Esophagus muscularis mucosa (tissue), 4 donors: ENCODE data around the gene ARHGAP15.

Experiments used
- CTCF ChIP-seq, 3 experiments: fragments of 200-600 bp in 2 of 3; fragments of 450-650 bp in 1 of 3; sonication (generic) in 2 of 3; IDR thresholded peaks; one replicate each; pipeline ENCODE4 v1.5.1; 2017 to 2019; ENCODE audit warnings: antibody characterized with exemption in 3 of 3, mild to moderate bottlenecking in 2 of 3, moderate library complexity in 1 of 3
- EP300 ChIP-seq: sonication (generic); formaldehyde crosslinking; IDR thresholded peaks from one replicate; pipeline ENCODE4 v1.6.1; 2017; ENCODE audit warnings: antibody characterized with exemption
- POLR2A ChIP-seq: fragments of 450-650 bp; IDR thresholded peaks from one replicate; pipeline ENCODE4 v1.6.1; 2017; ENCODE audit warnings: antibody characterized with exemption, moderate library complexity, mild to moderate bottlenecking, low read depth

GRCh38 chr2:143252138-143252907 is 123.1 kb downstream of the ARHGAP15 start:
- no peak for TF ChIP-seq EP300
- TF ChIP-seq CTCF (IDR thresholded peaks at IDR 0.05): no peak
- no peak for TF ChIP-seq POLR2A
